Mucosa of rectum (tissue), 2 donors: Measurements from ENCODE around the gene MAZ.

Source experiments
- H3K27ac ChIP-seq, 2 donors: one replicate each; pipeline ENCODE4 v1.7.0; 2013; ENCODE audit warnings: inconsistent platforms in 2 of 2, low read depth in 2 of 2, low read length in 2 of 2
- H3K27me3 ChIP-seq, 2 donors: one replicate each; pipeline ENCODE4 v1.7.0; 2013; ENCODE audit warnings: low read length in 2 of 2; ENCODE audit not compliant: control insufficient read depth in 2 of 2, insufficient read depth in 2 of 2
- H3K36me3 ChIP-seq, 2 donors: one replicate each; pipeline ENCODE4 v1.7.0; 2013; ENCODE audit warnings: low read length in 2 of 2; ENCODE audit not compliant: control insufficient read depth in 2 of 2, insufficient read depth in 2 of 2
- H3K4me1 ChIP-seq, 2 donors: one replicate each; pipeline ENCODE4 v1.7.0; 2013; ENCODE audit warnings: low read length in 2 of 2, mild to moderate bottlenecking in 1 of 2; ENCODE audit not compliant: control insufficient read depth in 2 of 2, insufficient read depth in 2 of 2
- H3K4me3 ChIP-seq, 2 donors: one replicate each; pipeline ENCODE4 v1.7.0; 2013; ENCODE audit warnings: low read length in 2 of 2
- H3K9ac ChIP-seq, 2 donors: one replicate each; pipeline ENCODE4 v1.7.0; 2013; ENCODE audit warnings: low read length in 2 of 2, low read depth in 1 of 2, mild to moderate bottlenecking in 1 of 2
- H3K9me3 ChIP-seq, 2 donors: one replicate each; pipeline ENCODE4 v1.7.0; 2013; ENCODE audit warnings: low read length in 2 of 2; ENCODE audit not compliant: control insufficient read depth in 2 of 2
- donor health status: healthy.
- donor health status: Normal muscosa, but diverticular disease.

Gene MAZ

DNA sequence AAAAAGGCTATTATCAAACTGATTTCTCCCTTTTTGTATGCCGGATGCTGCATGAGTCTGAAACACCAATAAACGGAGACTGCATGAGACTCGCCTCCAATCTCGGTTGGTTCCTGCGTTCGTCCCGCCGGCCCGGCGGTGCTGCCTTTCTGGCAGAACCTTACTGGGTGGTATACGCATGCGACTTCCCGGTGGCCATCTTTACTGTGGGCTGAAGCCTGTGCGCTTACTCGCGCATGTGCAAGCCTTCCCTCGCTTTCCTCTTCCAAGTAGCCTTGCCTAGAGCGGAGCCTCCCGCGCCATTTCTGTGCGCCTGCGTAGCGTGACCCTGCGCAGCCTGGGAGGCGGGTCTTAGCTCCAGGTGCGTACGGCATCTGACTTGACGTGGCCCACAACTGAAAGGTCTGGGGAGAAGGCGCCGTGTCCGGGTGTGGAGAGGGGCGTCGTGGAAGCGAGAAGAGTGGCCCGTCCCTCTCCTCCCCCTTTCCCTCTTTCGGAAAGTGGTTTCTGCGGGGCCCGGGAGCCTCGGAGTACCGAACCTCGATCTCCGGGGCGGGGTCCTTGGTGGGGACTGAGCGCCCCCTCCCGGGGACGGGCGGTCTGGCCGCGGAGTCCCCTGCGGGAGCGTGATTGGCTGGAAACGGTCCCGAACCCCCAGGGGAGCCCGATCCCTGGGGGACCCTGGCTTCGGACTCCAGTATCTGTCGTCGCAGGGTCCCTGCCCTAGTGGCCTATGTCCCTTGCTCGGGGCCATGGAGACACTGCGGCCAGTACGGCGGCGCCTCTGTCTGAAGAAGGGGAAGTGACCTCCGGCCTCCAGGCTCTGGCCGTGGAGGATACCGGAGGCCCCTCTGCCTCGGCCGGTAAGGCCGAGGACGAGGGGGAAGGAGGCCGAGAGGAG, 9.7 kb downstream of the MAZ start, which contains the start of gene PAGR1:
TSS of gene PAGR1 (plus strand) at position 360 of the 901 bp plus-strand sequence. CDS start at position 734, 374 bp downstream.
- Histone ChIP-seq H3K36me3 (peaks cover 0 to 12% of the 10 kb centered on the region in 2 donors), H3K4me1 (peaks cover 46 to 55% of the 10 kb centered on the region in 2 donors), H3K9ac (peak within 1 kb of the TSS; percentile 74 to 96), H3K9me3 (no peaks in the 10 kb centered on the region), H3K27me3 (no peaks in the 10 kb centered on the region), H3K4me3 (peak within 1 kb of the TSS; percentile 88 to 89), H3K27ac (peak within 1 kb of the TSS; percentile 91 to 95)

DNA sequence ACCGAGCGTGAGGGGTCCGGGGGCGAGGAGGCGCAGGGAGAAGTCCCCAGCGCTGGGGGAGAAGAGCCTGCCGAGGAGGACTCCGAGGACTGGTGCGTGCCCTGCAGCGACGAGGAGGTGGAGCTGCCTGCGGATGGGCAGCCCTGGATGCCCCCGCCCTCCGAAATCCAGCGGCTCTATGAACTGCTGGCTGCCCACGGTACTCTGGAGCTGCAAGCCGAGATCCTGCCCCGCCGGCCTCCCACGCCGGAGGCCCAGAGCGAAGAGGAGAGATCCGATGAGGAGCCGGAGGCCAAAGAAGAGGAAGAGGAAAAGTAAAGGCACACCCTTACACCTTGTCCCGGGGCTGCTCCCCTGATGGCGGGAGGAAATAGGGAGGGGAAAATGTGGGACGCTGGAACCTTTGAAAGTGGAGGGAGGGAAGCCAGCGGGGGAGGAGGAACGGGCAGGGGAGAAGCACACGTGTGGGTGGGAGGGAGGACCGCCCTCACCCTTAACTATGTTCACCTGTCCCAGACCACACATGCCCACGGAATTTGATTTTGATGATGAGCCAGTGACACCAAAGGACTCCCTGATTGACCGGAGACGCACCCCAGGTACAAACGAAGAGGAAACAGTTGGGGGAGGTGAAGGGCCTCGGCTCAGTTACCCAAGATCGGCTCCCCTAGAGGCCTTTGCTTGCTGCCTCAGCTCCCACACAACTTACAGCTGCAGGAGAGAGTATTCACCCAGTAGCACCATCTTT, 10.5 kb downstream of the MAZ start:
- Histone ChIP-seq H3K27ac (peak overlapping the region; percentile 91 to 95), H3K9ac (peak overlapping the region; percentile 74 to 96), H3K27me3 (no peaks in the 10 kb centered on the region), H3K36me3 (peaks cover 0 to 12% of the 10 kb centered on the region in 2 donors), H3K9me3 (no peaks in the 10 kb centered on the region), H3K4me3 (peak overlapping the region; percentile 88 to 89), H3K4me1 (peaks cover 46 to 54% of the 10 kb centered on the region in 2 donors)

DNA sequence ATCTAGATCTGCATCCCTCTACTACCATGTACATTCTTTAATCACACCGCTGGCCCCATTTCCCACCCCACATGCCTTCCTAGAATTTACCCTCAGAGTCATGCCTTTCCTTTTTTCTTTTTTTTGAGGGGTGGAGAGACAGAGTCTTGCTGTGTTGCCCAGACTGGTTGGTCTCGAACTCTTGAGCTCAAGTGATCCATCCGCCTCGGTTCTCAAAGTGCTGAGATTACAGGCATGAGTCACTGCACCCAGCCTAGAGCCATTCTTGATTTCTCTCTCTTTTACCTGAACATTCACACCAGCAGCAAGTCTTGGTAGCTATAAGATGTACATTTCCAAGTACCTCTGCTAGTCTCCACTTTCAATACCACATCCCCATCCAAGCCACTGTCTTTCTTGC, 11.8 kb downstream of the MAZ start:
- H3K4me3 ChIP-seq, result peak overlapping the region in 1 of 2 donors; percentile 22
- peaks cover 0 to 12% of the 10 kb centered on the region in 2 donors for H3K36me3 ChIP-seq
- H3K27me3 ChIP-seq, result no peaks in the 10 kb centered on the region
- peak overlapping the region in 1 of 2 donors; percentile 9 for H3K9ac ChIP-seq
- no peak overlapping the region for H3K27ac ChIP-seq
- no peaks in the 10 kb centered on the region for H3K9me3 ChIP-seq
- peaks cover 48 to 58% of the 10 kb centered on the region in 2 donors for H3K4me1 ChIP-seq

DNA sequence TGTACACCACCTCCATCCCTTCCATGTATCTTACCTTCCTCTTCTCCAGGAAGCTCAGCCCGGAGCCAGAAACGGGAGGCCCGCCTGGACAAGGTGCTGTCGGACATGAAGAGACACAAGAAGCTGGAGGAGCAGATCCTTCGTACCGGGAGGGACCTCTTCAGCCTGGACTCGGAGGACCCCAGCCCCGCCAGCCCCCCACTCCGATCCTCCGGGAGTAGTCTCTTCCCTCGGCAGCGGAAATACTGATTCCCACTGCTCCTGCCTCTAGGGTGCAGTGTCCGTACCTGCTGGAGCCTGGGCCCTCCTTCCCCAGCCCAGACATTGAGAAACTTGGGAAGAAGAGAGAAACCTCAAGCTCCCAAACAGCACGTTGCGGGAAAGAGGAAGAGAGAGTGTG, 13.2 kb downstream of the MAZ start:
- peaks cover 0 to 12% of the 10 kb centered on the region in 2 donors for H3K36me3 ChIP-seq
- peaks cover 58 to 59% of the 10 kb centered on the region in 2 donors for H3K4me1 ChIP-seq
- H3K9me3 ChIP-seq, result no peaks in the 10 kb centered on the region
- peak overlapping the region; percentile 78 to 96 for H3K4me3 ChIP-seq
- H3K27ac ChIP-seq, result peak overlapping the region; percentile 96
- no peaks in the 10 kb centered on the region for H3K27me3 ChIP-seq
- H3K9ac ChIP-seq, result peak overlapping the region; percentile 85 to 92

DNA sequence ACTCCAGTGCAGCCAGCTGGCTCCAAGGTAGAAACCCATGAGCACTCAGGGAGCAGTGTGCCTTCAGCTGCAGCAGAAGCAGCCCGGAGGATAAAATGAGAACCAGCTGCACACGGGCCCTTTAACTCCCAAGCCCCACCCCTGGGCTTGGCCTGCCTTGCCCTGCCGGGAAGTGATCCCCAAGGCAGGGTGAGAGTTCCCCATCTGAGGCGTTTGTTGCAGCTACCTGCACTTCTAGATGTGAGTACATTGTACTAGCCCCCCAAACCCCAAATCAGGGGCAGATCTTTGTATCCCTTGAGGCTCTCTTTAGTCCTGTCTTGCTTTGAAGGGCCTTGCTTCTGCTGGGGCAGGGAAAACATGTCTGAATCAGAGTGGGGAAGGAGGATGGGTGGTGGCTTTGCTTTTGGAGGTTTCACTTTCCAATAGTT, 14.0 kb downstream of the MAZ start, which contains the start of gene MVP:
TSS of gene MVP (plus strand) at position 192 of the 431 bp plus-strand sequence. CDS start 10,088 bp downstream, outside the sequence.
- Histone ChIP-seq H3K27me3 (no peaks in the 10 kb centered on the region), H3K4me3 (peak within 1 kb of the TSS; percentile 78 to 96), H3K9ac (peak within 1 kb of the TSS; percentile 85 to 92), H3K27ac (peak within 1 kb of the TSS; percentile 96), H3K36me3 (peaks cover 0 to 12% of the 10 kb centered on the region in 2 donors), H3K4me1 (peaks cover 60 to 62% of the 10 kb centered on the region in 2 donors), H3K9me3 (no peaks in the 10 kb centered on the region)

DNA sequence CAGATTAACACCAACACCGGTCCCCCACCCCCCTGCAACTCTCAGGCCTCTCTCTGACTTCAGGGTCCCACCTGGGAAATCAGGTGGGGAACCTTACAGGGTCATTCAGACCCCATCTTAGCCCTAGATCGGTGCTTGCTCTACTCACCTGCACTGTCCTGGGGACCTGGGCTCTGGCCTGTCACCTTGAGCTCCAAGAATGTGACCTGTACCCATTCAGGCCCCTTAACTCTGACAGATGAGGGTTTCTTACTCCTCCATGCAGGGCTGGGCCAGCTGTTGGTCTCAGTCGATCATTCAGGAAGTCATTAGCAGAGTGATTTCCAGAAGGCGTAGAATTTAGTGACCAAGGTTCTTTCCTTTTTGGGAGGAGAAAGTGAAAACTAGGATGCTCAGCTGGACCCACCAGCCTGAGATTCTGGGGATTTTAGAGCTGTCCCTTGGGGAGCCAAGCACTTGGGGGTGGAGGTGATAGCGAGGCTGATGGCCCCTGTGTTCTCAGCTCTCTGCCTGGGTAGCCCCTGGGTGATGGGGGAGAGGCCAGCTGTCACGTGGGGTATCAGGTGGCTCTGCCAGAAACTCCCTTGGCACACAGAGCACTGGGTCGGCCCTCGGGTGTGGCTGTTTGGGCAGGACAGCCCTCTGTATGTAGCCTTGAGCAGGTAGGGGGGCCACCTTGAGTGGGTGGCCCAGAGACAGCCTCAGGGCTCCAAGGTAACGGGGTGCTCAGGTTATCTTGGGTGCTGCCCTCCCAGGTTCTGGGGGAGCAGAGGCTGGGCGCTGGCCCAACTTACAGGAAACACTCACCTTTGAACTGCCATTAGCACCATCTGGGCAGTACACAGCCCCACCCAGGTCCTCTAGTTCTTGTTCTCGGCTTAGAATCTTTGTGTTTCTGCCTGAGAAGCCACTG, 14.7 kb downstream of the MAZ start:
- Histone ChIP-seq H3K9me3 (no peaks in the 10 kb centered on the region), H3K27me3 (no peaks in the 10 kb centered on the region), H3K9ac (peak overlapping the region; percentile 85 to 92), H3K4me3 (peak overlapping the region; percentile 78 to 96), H3K36me3 (peaks cover 0 to 13% of the 10 kb centered on the region in 2 donors), H3K27ac (peak overlapping the region; percentile 96), H3K4me1 (peaks cover 67% of the 10 kb centered on the region in 2 donors)

DNA sequence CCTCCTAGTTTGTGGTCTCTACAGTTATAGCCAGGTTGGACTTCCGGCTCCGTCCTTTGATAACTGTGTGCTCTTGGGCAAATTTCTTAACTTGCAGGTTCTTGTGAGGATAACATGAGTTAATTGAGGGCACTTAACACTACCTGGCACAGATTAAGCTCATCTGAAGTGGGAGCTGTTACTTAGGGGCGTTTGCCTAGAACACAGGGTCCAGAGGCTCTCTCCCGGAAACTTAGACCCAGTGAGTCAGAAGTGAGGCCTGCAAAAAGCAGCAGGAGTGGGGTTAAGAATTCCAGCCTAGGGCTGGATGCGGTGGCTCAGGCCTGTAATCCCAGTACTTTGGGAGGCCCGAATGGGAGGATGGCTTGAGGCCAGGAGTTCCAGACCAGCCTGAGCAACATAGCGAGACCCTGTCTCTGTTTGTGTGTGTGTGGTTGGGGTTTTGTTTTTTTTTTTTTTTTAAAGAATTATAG, 15.3 kb downstream of the MAZ start:
- H3K36me3 ChIP-seq, result peaks cover 0 to 13% of the 10 kb centered on the region in 2 donors
- no peaks in the 10 kb centered on the region for H3K9me3 ChIP-seq
- H3K4me3 ChIP-seq, result peak overlapping the region; percentile 78 to 96
- peak overlapping the region; percentile 85 to 92 for H3K9ac ChIP-seq
- peaks cover 70 to 71% of the 10 kb centered on the region in 2 donors for H3K4me1 ChIP-seq
- H3K27me3 ChIP-seq, result no peaks in the 10 kb centered on the region
- peak overlapping the region; percentile 96 for H3K27ac ChIP-seq

DNA sequence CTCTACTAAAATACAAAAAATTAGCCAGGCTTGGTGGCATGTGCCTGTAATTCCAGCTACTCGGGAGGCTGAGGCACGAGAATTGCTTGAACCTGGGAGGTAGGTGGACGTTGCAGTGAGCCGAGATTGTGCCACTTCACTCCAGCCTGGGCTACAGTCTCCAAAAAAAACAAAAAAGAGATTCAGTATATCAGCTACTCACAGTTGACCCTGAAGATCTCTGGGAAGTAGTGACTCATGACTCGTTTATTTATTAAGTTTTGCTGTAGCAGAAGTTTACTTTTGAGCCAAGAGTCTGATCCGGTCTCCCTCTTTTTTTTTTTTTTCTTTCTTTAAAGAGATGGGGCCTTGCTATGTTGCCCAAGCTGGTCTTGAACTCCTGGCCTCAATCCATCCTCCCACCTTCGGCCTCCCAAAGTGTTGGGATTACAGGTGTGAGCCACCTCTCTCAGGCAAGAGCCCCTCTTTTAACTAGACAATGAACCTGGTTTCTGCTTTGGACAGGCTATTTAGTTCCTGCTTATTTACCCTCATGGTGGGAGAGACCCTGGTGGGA, 18.3 kb downstream of the MAZ start:
- Histone ChIP-seq H3K4me3 (peak overlapping the region; percentile 25 to 46), H3K4me1 (peaks cover 70 to 72% of the 10 kb centered on the region in 2 donors), H3K27ac (peak overlapping the region; percentile 84 to 96), H3K9ac (peak overlapping the region in 1 of 2 donors; percentile 28), H3K36me3 (peaks cover under 1 to 9% of the 10 kb centered on the region in 2 donors), H3K27me3 (no peaks in the 10 kb centered on the region), H3K9me3 (no peaks in the 10 kb centered on the region)
